Measurements from ENCODE around the gene ITCH. TPM values are rescaled to one million over a fixed set of nuclear protein-coding genes. Genes with fewer than 3 reads are reported as not detected.
"Not testable (repeated sequence)": the region's sequence is repeated elsewhere in the genome, so short reads cannot be mapped to it uniquely, and the experiment has no call there.

ITCH gene
- total RNA-seq, 2 donors from 2014 or later, result 45.4 to 89.2 TPM

GRCh38 chr20:34403908-34404307 lies 40.8 kb downstream of the ITCH start:
- Histone ChIP-seq H3K27ac (no peak overlapping the region), H3K4me1 (replicated peaks) (no peaks in the 10 kb centered on the region)
- 87% methylated on average over 1 of the region's 1 CpG for WGBS

GRCh38 chr20:34404803-34405202 lies 41.7 kb downstream of the ITCH start:
- TF ChIP-seq POLR2A (IDR thresholded peaks at IDR 0.05) (no peak), CTCF (IDR thresholded peaks at IDR 0.05) (no peak), POLR2AphosphoS5 (IDR thresholded peaks at IDR 0.05) (no peak)
- Histone ChIP-seq H3K9me3 (no peaks in the 10 kb centered on the region), H3K4me3 (no peak overlapping the region), H3K4me1 (replicated peaks) (no peaks in the 10 kb centered on the region), H3K36me3 (no peaks in the 10 kb centered on the region), H3K27ac (no peak overlapping the region), H3K27me3 (replicated peaks; ENCODE audit: insufficient read depth) (no peaks in the 10 kb centered on the region)
- DNase-seq (ENCODE audit: low spot score), result no peak
- WGBS, result 100% methylated on average over 1 of the region's 1 CpG
- intact Hi-C loops (cut with DNase I), result no loop called here

More at GRCh38 chr20:34403908-34404307, 40.8 kb downstream of the ITCH start:
- TF ChIP-seq POLR2AphosphoS5 (IDR thresholded peaks at IDR 0.05), result no peak
- no peak for TF ChIP-seq CTCF (IDR thresholded peaks at IDR 0.05)
- TF ChIP-seq POLR2A (IDR thresholded peaks at IDR 0.05), result no peak
- no peak for DNase-seq (ENCODE audit: low spot score)
- H3K27me3 ChIP-seq (replicated peaks; ENCODE audit: insufficient read depth), result no peaks in the 10 kb centered on the region
- H3K36me3 ChIP-seq, result no peaks in the 10 kb centered on the region
- no peak overlapping the region for H3K4me3 ChIP-seq
- no peaks in the 10 kb centered on the region for H3K9me3 ChIP-seq
- intact Hi-C loops (cut with DNase I), result no loop called here

GRCh38 chr20:34405247-34405651 lies 42.2 kb downstream of the ITCH start:
- 94% methylated on average over 10 of the region's 10 CpGs for WGBS
- H3K27me3 ChIP-seq (replicated peaks; ENCODE audit: insufficient read depth); H3K27ac ChIP-seq; H3K4me1 ChIP-seq (replicated peaks); DNase-seq (ENCODE audit: low spot score); intact Hi-C loops (cut with DNase I); H3K36me3 ChIP-seq; H3K9me3 ChIP-seq; H3K4me3 ChIP-seq: not testable (repeated sequence)

- DNase-seq (ENCODE audit: low spot score); H3K9me3 ChIP-seq; H3K4me3 ChIP-seq; H3K4me1 ChIP-seq (replicated peaks); intact Hi-C loops (cut with DNase I); H3K27me3 ChIP-seq (replicated peaks; ENCODE audit: insufficient read depth); H3K36me3 ChIP-seq; H3K27ac ChIP-seq: not testable (repeated sequence)
- 99% methylated on average over 3 of the region's 3 CpGs for WGBS
Measured at GRCh38 chr20:34405942-34406341, 42.9 kb downstream of the ITCH start.

- TF ChIP-seq POLR2A (IDR thresholded peaks at IDR 0.05) (no peak), POLR2AphosphoS5 (IDR thresholded peaks at IDR 0.05) (no peak), CTCF (IDR thresholded peaks at IDR 0.05) (no peak)
- Histone ChIP-seq H3K36me3 (no peaks in the 10 kb centered on the region), H3K9me3 (no peaks in the 10 kb centered on the region), H3K27ac (no peak overlapping the region), H3K4me1 (replicated peaks) (no peaks in the 10 kb centered on the region), H3K4me3 (no peak overlapping the region), H3K27me3 (replicated peaks; ENCODE audit: insufficient read depth) (no peaks in the 10 kb centered on the region)
- WGBS, result 84% methylated on average over 9 of the region's 9 CpGs
- intact Hi-C loops (cut with DNase I), result no loop called here
- no peak for DNase-seq (ENCODE audit: low spot score)
Measured at GRCh38 chr20:34407962-34408474, 44.9 kb downstream of the ITCH start.

GRCh38 chr20:34410336-34410735 lies 47.3 kb downstream of the ITCH start:
- H3K36me3 ChIP-seq, result no peaks in the 10 kb centered on the region
- intact Hi-C loops (cut with DNase I), result no loop called here
- H3K27ac ChIP-seq, result no peak overlapping the region
- DNase-seq (ENCODE audit: low spot score), result no peak
- WGBS, result 90% methylated on average over 6 of the region's 6 CpGs
- H3K27me3 ChIP-seq (replicated peaks; ENCODE audit: insufficient read depth), result no peaks in the 10 kb centered on the region
- TF ChIP-seq CTCF (IDR thresholded peaks at IDR 0.05) (no peak), POLR2A (IDR thresholded peaks at IDR 0.05) (no peak), POLR2AphosphoS5 (IDR thresholded peaks at IDR 0.05) (no peak)
- H3K4me1 ChIP-seq (replicated peaks), result no peaks in the 10 kb centered on the region
- no peaks in the 10 kb centered on the region for H3K9me3 ChIP-seq
- H3K4me3 ChIP-seq, result no peak overlapping the region

Data from prostate gland (tissue), 2 donors.